Measurements from ENCODE around the gene CLCN4. TPM values are rescaled to one million over a fixed set of nuclear protein-coding genes. Genes with fewer than 3 reads are reported as not detected.

The CLCN4 gene
- total RNA-seq, 2 experiments from 2014 or later: not detected

GRCh38 chrX:10118530-10118929, 38.2 kb upstream of the CLCN4 start:
- H3K27ac Mint-ChIP-seq: no peak overlapping the region
- H3K27me3 Mint-ChIP-seq (ENCODE audit: low read depth): no peaks in the 10 kb centered on the region
- DNase-seq: no peak
- intact Hi-C loops (cut with micrococcal nuclease): loop anchor here (2.0 kb wide), 2 partner anchors 36 to 1376 kb away; no protein-coding TSS in a partner anchor
- H3K36me3 Mint-ChIP-seq (ENCODE audit: low read depth): peaks cover 3% of the 10 kb centered on the region
- CTCF ChIA-PET: interaction anchor here (0.6 to 16.2 kb wide), 16 partner anchors 10 to 245 kb away, joined by 3 to 241 read pairs (median 4); no protein-coding TSS in a partner anchor
- peaks cover 17% of the 10 kb centered on the region for H3K4me1 Mint-ChIP-seq (ENCODE audit: low read depth)
- H3K9me3 Mint-ChIP-seq: no peaks in the 10 kb centered on the region
- H3K4me3 Mint-ChIP-seq: no peak overlapping the region

GRCh38 chrX:10119399-10119990, 37.3 kb upstream of the CLCN4 start:
- Mint-ChIP-seq H3K36me3 (ENCODE audit: low read depth) (peaks cover 3% of the 10 kb centered on the region), H3K9me3 (no peaks in the 10 kb centered on the region), H3K27me3 (ENCODE audit: low read depth) (no peaks in the 10 kb centered on the region), H3K27ac (no peak overlapping the region), H3K4me3 (no peak overlapping the region), H3K4me1 (ENCODE audit: low read depth) (peaks cover 17% of the 10 kb centered on the region)
- intact Hi-C loops (cut with micrococcal nuclease): loop anchor here (1.0 to 2.0 kb wide), 5 partner anchors 37 to 1377 kb away; no protein-coding TSS in a partner anchor
- peak; percentile 74 for DNase-seq
- CTCF ChIA-PET: interaction anchor here (0.5 to 16.2 kb wide), 34 partner anchors 8 to 325 kb away, joined by 3 to 241 read pairs (median 4); partner anchors contain the start of gene CLCN4

- Mint-ChIP-seq H3K36me3 (ENCODE audit: low read depth) (peaks cover 3% of the 10 kb centered on the region), H3K4me3 (no peak overlapping the region), H3K27me3 (ENCODE audit: low read depth) (no peaks in the 10 kb centered on the region), H3K9me3 (no peaks in the 10 kb centered on the region), H3K4me1 (ENCODE audit: low read depth) (peaks cover 17% of the 10 kb centered on the region), H3K27ac (no peak overlapping the region)
- intact Hi-C loops (cut with micrococcal nuclease): no loop called here
- no peak for DNase-seq
- CTCF ChIA-PET: interaction anchor here (0.5 to 16.2 kb wide), 30 partner anchors 8 to 326 kb away, joined by 3 to 241 read pairs (median 4); partner anchors contain the start of gene CLCN4
These were observed 36.4 kb upstream of the CLCN4 start for GRCh38 chrX:10120331-10120730.

DNA sequence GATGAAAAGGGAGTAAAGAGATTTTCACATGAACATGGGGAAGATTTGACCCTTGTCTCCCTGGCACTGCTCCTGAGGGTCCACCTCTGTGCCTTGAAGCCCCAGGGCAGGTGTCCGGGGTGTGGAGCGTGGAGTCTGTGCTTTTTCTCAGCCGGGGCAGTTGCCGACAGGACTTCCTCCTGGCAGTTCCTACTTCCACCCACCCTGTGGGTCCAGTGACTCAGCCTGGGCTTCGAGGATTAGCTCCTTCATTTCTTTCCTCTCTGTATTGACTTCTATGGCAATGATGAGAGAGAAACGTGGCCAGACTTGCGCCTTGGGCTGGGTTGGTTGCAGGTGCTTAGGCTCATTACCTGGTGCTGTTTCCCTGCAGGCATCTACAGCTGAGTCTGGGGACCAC, 35.9 kb upstream of the CLCN4 start:
- CTCF ChIA-PET: interaction anchor here (0.7 to 16.2 kb wide), 17 partner anchors 24 to 245 kb away, joined by 3 to 241 read pairs (median 5); partner anchors contain the start of gene CLCN4
- Mint-ChIP-seq H3K9me3 (no peaks in the 10 kb centered on the region), H3K27ac (no peak overlapping the region), H3K4me3 (no peak overlapping the region), H3K4me1 (ENCODE audit: low read depth) (peaks cover 17% of the 10 kb centered on the region), H3K27me3 (ENCODE audit: low read depth) (no peaks in the 10 kb centered on the region), H3K36me3 (ENCODE audit: low read depth) (peaks cover 3% of the 10 kb centered on the region)
- intact Hi-C loops (cut with micrococcal nuclease): no loop called here
- no peak for DNase-seq

- DNase-seq: no peak
- CTCF ChIA-PET: interaction anchor here (3.5 to 16.2 kb wide), 2 partner anchors 126 to 134 kb away, joined by 23 to 241 read pairs; no protein-coding TSS in a partner anchor
- no peaks in the 10 kb centered on the region for H3K9me3 Mint-ChIP-seq
- no peaks in the 10 kb centered on the region for H3K27me3 Mint-ChIP-seq (ENCODE audit: low read depth)
- H3K27ac Mint-ChIP-seq: no peak overlapping the region
- peaks cover 13% of the 10 kb centered on the region for H3K4me1 Mint-ChIP-seq (ENCODE audit: low read depth)
- H3K36me3 Mint-ChIP-seq (ENCODE audit: low read depth): no peaks in the 10 kb centered on the region
- no peak overlapping the region for H3K4me3 Mint-ChIP-seq
- intact Hi-C loops (cut with micrococcal nuclease): no loop called here
These were observed 35.0 kb upstream of the CLCN4 start for GRCh38 chrX:10121787-10122186.

DNA sequence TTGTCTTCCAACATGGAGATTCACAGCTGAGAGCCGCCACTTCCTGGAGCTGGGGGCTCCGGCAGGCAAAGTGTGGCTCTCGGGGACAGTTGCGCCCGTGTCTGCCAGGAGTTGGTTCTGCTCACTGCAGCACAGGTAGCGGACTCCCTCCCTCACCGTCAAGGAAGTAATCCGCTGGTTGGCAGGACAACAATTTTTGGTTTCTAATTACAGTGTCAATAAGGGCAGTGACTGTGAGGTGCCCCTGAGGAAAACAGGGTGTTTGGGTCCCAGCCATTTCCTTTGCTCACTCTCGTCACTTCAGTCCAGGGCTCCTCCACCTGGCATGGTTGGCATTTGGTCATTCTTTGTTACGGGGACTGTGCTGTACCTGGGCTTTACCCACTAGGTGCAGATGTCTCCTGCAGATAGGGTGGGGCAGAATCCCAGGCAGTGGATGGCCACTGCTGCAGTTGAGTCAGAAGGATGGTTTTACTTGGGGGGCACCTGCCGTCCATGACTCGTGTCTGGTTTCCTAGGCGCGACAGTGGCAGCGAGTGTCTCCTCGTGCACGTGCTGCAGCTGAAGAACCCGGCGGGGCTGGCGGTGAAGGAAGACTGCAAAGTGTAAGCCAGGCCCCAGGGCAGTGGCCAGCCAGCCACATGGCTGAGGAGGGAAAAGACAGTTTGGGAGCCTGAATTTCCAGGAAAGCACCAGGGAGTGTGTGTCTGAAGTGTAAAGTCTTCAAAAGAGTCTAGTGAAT, 32.1 kb upstream of the CLCN4 start:
- CTCF ChIA-PET: no interaction called here
- DNase-seq: no peak
- Mint-ChIP-seq H3K9me3 (no peaks in the 10 kb centered on the region), H3K4me3 (no peak overlapping the region), H3K36me3 (ENCODE audit: low read depth) (no peaks in the 10 kb centered on the region), H3K27me3 (ENCODE audit: low read depth) (no peaks in the 10 kb centered on the region), H3K27ac (no peak overlapping the region), H3K4me1 (ENCODE audit: low read depth) (peaks cover 3% of the 10 kb centered on the region)
- intact Hi-C loops (cut with micrococcal nuclease): no loop called here

- H3K27me3 Mint-ChIP-seq (ENCODE audit: low read depth): no peaks in the 10 kb centered on the region
- no peaks in the 10 kb centered on the region for H3K36me3 Mint-ChIP-seq (ENCODE audit: low read depth)
- intact Hi-C loops (cut with micrococcal nuclease): no loop called here
- no peak overlapping the region for H3K27ac Mint-ChIP-seq
- CTCF ChIA-PET: no interaction called here
- no peak overlapping the region for H3K4me3 Mint-ChIP-seq
- H3K9me3 Mint-ChIP-seq: no peaks in the 10 kb centered on the region
- peaks cover 3% of the 10 kb centered on the region for H3K4me1 Mint-ChIP-seq (ENCODE audit: low read depth)
- no peak for DNase-seq
These were observed 31.5 kb upstream of the CLCN4 start for GRCh38 chrX:10125248-10125615.

- H3K27me3 Mint-ChIP-seq (ENCODE audit: low read depth): no peaks in the 10 kb centered on the region
- intact Hi-C loops (cut with micrococcal nuclease): no loop called here
These were observed 30.7 kb upstream of the CLCN4 start for GRCh38 chrX:10126044-10126443.

DNA sequence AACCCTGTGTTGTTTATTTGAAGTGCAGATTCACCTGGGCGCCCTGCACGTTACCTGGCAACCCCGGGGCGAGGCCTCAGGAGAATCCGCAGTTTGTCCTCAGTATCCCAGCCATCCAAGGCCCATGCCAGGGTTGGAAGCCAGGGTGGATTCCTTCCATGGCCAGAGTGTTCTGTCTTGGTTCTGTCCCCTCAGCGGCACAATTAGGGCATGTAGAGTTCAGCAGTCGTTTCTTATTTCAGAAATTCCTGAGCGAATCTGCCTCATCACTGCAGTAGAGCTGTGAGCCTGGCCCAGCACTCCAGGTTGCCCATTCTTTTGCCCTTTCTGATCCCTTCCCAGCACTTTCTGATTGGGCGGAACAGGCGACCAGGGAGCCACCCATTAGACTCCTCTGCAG, 29.9 kb upstream of the CLCN4 start:
- no peak for DNase-seq
- CTCF ChIA-PET: no interaction called here
- Mint-ChIP-seq H3K9me3 (no peaks in the 10 kb centered on the region), H3K36me3 (ENCODE audit: low read depth) (no peaks in the 10 kb centered on the region), H3K4me1 (ENCODE audit: low read depth) (no peaks in the 10 kb centered on the region), H3K27ac (no peak overlapping the region), H3K4me3 (no peak overlapping the region), H3K27me3 (ENCODE audit: low read depth) (no peaks in the 10 kb centered on the region)
- intact Hi-C loops (cut with micrococcal nuclease): no loop called here

More at GRCh38 chrX:10126044-10126443, 30.7 kb upstream of the CLCN4 start:
- CTCF ChIA-PET: no interaction called here
- no peak overlapping the region for H3K4me3 Mint-ChIP-seq
- no peaks in the 10 kb centered on the region for H3K9me3 Mint-ChIP-seq
- H3K4me1 Mint-ChIP-seq (ENCODE audit: low read depth): peaks cover 3% of the 10 kb centered on the region
- no peaks in the 10 kb centered on the region for H3K36me3 Mint-ChIP-seq (ENCODE audit: low read depth)
- DNase-seq: no peak
- H3K27ac Mint-ChIP-seq: no peak overlapping the region

GRCh38 chrX:10128386-10128785, 28.4 kb upstream of the CLCN4 start:
- no peak overlapping the region for H3K27ac Mint-ChIP-seq

GRCh38 chrX:10129229-10129628, 27.5 kb upstream of the CLCN4 start:
- intact Hi-C loops (cut with micrococcal nuclease): no loop called here
- Mint-ChIP-seq H3K9me3 (no peaks in the 10 kb centered on the region), H3K4me3 (no peak overlapping the region), H3K4me1 (ENCODE audit: low read depth) (no peaks in the 10 kb centered on the region), H3K27me3 (ENCODE audit: low read depth) (no peaks in the 10 kb centered on the region), H3K36me3 (ENCODE audit: low read depth) (no peaks in the 10 kb centered on the region), H3K27ac (no peak overlapping the region)
- DNase-seq: no peak
- CTCF ChIA-PET: no interaction called here

More at GRCh38 chrX:10128386-10128785, 28.4 kb upstream of the CLCN4 start:
- DNase-seq: no peak
- intact Hi-C loops (cut with micrococcal nuclease): no loop called here
- CTCF ChIA-PET: interaction anchor here (1.7 kb wide), 1 partner anchor 9 kb away, joined by 8 read pairs; no protein-coding TSS in a partner anchor
- Mint-ChIP-seq H3K9me3 (no peaks in the 10 kb centered on the region), H3K27me3 (ENCODE audit: low read depth) (no peaks in the 10 kb centered on the region), H3K4me1 (ENCODE audit: low read depth) (no peaks in the 10 kb centered on the region), H3K4me3 (no peak overlapping the region), H3K36me3 (ENCODE audit: low read depth) (no peaks in the 10 kb centered on the region)

GRCh38 chrX:10130354-10130753, 26.4 kb upstream of the CLCN4 start:
- no peaks in the 10 kb centered on the region for H3K36me3 Mint-ChIP-seq (ENCODE audit: low read depth)
- no peaks in the 10 kb centered on the region for H3K9me3 Mint-ChIP-seq
- intact Hi-C loops (cut with micrococcal nuclease): no loop called here
- no peaks in the 10 kb centered on the region for H3K4me1 Mint-ChIP-seq (ENCODE audit: low read depth)
- no peak overlapping the region for H3K4me3 Mint-ChIP-seq
- no peaks in the 10 kb centered on the region for H3K27me3 Mint-ChIP-seq (ENCODE audit: low read depth)
- H3K27ac Mint-ChIP-seq: no peak overlapping the region
- no peak for DNase-seq
- CTCF ChIA-PET: interaction anchor here (0.5 kb wide), 1 partner anchor 1317 kb away, joined by 3 read pairs; no protein-coding TSS in a partner anchor
